ENCODE measurements around the gene HYOU1.
A peak's percentile ranks its signal among the peaks of the same experiment; 100 is the strongest.
"Not testable (repeated sequence)": the region's sequence is repeated elsewhere in the genome, so short reads cannot be mapped to it uniquely, and the experiment has no call there.

The HYOU1 gene

GRCh38 chr11:119087123-119087522 is 30.1 kb upstream of the HYOU1 start:
- DNase-seq, result peak; percentile 66

GRCh38 chr11:119085437-119085847 is 28.4 kb upstream of the HYOU1 start:
- DNase-seq, result peak; percentile 90

GRCh38 chr11:119084663-119085436 is 27.8 kb upstream of the HYOU1 start, which contains the start of gene HMBS:
Gene HMBS (plus strand): TSS chr11:119084881. CDS start chr11:119085034, 153 bp downstream.
- peak; percentile 99 for DNase-seq

GRCh38 chr11:119081682-119082260 is 24.8 kb upstream of the HYOU1 start:
- DNase-seq, result no peak

- no peak for DNase-seq
Measured at GRCh38 chr11:119078675-119079420, 21.8 kb upstream of the HYOU1 start.

GRCh38 chr11:119077839-119078238 is 20.8 kb upstream of the HYOU1 start:
- no peak for DNase-seq

GRCh38 chr11:119067371-119068222 is 10.6 kb upstream of the HYOU1 start, which contains the start of gene VPS11:
Gene VPS11 (plus strand): TSS chr11:119067818. CDS start chr11:119067824, 6 bp downstream.
- peak; percentile 99 for DNase-seq

- DNase-seq, result peak; percentile 85
Measured at GRCh38 chr11:119065369-119065768, 8.4 kb upstream of the HYOU1 start.

- peak; percentile 48 for DNase-seq
Measured at GRCh38 chr11:119062779-119063178, 5.8 kb upstream of the HYOU1 start.

GRCh38 chr11:119061256-119061655 is 4.3 kb upstream of the HYOU1 start:
- DNase-seq, result no peak

GRCh38 chr11:119059128-119059527 is 2.1 kb upstream of the HYOU1 start:
- not testable (repeated sequence) for DNase-seq

GRCh38 chr11:119056421-119056999 is 495 bp downstream of the HYOU1 start:
- DNase-seq, result no peak

- peak; percentile 83 for DNase-seq
Measured at GRCh38 chr11:119055901-119056300, 1.1 kb downstream of the HYOU1 start.

GRCh38 chr11:119054418-119054817 is 2.6 kb downstream of the HYOU1 start:
- DNase-seq, result no peak

- DNase-seq, result no peak
Measured at GRCh38 chr11:119052163-119052814, 4.7 kb downstream of the HYOU1 start.

GRCh38 chr11:119051440-119052162 is 5.4 kb downstream of the HYOU1 start:
- DNase-seq, result no peak

- DNase-seq, result no peak
Measured at GRCh38 chr11:119049081-119049480, 7.9 kb downstream of the HYOU1 start.

- no peak for DNase-seq
Measured at GRCh38 chr11:119048644-119049043, 8.4 kb downstream of the HYOU1 start.

- no peak for DNase-seq
Measured at GRCh38 chr11:119047205-119047604, 9.8 kb downstream of the HYOU1 start.

GRCh38 chr11:119046489-119046888 is 10.5 kb downstream of the HYOU1 start:
- DNase-seq, result no peak

- DNase-seq, result no peak
Measured at GRCh38 chr11:119044708-119045107, 12.3 kb downstream of the HYOU1 start.

Measured in hematopoietic multipotent progenitor cell treated with erythropoietin and hydrocortisone succinate and interleukin-3 and kit ligand, for 4 days (in vitro differentiated cells).